Right renal cortex interstitium (tissue), 3 donors: ENCODE data around the gene PCK1. TPM values are rescaled to one million over a fixed set of nuclear protein-coding genes. Genes with fewer than 3 reads are reported as not detected.

Experiments used
- DNase-seq, 3 donors: peaks; one replicate each; pipeline ENCODE4 v3.0.0-alpha.2; 2013; ENCODE audit warnings: low read depth in 3 of 3, low spot score in 2 of 3
- polyA plus RNA-seq, 3 donors: library from polyadenylated mRNA; unstranded; fragments of 120-200 nt; gene quantifications; one replicate each; pipeline ENCODE4 v1.2.1, GENCODE V29; 2013; ENCODE audit not compliant: insufficient read length in 3 of 3

PCK1 gene
- polyA plus RNA-seq, 3 donors: 4.3 to 15.0 (median 10.6) TPM

DNA sequence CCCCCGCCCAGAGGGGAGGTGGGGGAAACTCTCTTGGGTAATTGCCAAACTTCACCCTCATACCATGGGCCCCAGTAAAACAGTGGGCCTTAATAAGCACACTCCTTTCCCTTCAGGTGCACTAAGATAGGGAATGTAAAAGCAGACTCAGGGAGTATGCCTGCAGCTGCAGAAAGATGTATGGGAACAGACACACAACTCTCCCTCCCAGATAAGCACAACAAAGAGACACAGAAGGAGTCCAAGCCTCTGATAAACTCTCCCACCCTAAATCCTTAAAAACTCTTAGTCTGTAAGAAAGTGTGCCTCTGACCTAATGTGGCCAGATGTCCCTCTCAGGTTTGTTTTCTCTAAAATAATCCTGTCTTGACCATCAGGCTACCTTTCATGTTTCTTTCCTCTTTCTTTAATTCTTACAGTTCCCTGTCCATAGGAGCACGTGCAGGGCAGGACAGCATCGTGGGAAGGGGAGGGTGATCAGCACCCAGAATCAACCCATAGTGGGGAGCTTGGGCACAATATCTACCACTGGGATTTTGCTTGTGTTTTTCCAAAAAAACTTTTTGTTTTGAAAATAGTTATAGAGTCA lies 24.7 kb upstream of the PCK1 start:
- DNase-seq: no peak

- DNase-seq: no peak
These were observed 23.9 kb upstream of the PCK1 start for GRCh38 chr20:57536771-57537724.

- no peak for DNase-seq
These were observed 23.1 kb upstream of the PCK1 start for GRCh38 chr20:57537822-57538221.

GRCh38 chr20:57539889-57540288 lies 21.0 kb upstream of the PCK1 start:
- DNase-seq: no peak

DNA sequence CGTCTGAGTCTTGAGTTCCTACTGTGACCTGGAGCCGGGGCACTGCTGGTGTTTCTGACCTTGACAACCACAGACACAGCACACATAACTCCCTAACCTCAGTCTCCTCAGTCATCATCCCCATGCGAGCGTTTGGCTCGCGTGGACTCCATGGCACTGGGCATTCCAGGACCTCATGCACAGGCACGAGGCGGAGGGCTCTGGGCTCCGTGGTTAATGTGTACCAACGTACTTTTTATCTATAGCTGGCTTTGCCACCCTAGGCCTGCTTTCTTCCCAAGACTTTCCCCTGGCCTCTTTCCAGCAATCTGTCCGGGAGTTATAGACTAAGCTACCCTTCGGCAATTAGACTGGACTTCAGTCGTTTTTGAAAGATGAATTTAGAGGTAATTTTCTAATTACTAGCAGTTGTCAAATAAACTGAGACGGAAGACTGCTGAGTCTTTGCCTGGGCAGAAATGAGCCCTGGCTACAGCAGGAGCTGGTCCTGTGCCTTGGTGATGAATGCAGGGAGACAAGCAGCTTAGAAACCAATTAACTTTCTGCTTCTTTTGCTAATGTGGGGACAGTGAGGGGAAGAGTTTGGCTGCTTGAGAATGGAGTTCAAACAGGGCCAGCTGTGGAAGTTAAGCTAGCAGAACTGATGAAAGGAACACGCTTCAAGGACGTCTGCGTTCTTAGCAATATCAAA lies 19.9 kb upstream of the PCK1 start:
- no peak for DNase-seq

DNA sequence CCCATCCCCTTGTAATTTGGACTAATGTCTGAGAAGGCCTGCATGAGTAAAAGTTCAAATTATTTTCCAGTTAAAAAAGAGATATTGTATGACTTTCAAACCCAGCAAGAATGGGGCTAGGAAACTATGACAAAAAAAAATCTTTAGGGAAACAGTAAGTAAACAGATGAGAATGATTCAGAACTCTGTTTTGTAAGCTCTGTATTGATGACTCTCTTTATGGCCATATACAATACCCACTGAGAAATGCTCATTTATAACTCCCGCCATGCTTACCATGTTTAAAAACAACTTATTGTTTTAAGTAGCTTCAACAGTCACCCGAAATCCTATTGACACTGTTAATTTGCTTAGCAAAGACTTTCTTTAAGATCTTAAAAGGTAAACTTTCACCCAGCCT lies 17.2 kb upstream of the PCK1 start:
- DNase-seq: no peak

DNA sequence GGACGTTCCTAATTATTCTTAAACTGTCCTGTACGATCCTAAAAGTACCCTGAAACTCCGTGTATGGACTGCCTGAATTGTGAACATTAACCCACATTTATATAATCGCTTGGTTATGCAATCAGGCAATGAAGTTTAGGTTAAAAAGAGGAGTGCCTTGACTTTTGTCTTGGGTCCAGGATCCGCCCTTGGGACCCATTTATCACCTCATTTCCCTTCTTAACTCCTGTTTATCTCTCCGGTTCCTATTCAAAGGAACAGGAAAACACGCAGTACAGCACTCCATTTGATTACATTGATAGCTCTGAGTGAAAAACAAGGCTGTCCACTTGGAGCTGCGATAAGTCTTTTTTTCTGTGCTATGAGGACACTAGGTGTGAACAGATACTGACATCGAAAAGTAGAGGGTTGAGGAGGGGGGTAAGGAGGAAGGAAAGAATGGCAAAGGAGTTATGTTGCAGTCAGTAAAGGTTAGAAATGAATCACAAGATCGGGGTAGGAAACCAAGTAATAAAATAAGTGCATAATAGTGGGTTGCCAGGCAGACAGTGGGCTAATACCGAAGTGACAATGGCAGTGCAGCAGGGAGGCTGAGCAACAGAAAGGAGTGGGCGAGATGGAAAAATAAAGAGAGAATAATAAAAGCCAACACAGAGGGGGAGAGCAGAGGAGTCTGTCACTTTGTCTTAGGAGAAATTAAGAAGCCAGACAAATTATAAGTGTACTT lies 15.9 kb upstream of the PCK1 start:
- no peak for DNase-seq

DNA sequence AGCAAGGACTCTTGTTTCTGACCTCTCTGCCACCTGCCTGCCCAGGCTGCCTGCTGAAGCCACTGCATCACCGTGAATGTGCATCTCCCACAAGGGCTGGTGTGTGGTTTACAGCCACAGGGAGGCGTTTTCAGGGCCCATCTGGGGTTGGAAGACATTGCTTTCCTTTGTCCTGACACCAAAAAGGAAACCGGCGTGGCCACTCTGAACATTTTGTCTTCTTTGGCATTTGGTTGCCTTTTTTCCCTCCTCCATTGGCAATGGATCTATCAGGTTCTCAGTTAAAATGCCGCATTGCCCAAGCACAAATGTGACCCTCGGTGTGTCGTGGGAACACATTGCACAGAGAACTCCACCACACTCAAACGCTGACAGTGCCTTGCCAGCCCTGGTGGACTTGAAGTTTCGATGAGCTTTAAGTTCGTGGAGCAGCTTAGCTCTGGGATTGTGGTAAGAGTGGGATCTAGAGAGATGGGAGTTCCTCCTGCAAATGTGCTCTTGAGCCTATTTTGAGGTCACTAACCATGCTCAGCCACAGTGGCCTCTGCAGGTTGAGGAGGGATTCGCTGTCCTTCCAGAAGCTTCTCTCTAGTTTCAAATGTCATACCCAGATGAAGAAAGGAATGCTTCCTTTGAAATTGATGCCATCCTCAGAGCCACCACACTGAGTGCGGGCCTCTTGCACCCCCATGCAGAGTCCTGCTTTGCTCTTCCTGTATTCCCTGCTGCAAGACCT lies 14.8 kb upstream of the PCK1 start:
- DNase-seq: no peak

DNA sequence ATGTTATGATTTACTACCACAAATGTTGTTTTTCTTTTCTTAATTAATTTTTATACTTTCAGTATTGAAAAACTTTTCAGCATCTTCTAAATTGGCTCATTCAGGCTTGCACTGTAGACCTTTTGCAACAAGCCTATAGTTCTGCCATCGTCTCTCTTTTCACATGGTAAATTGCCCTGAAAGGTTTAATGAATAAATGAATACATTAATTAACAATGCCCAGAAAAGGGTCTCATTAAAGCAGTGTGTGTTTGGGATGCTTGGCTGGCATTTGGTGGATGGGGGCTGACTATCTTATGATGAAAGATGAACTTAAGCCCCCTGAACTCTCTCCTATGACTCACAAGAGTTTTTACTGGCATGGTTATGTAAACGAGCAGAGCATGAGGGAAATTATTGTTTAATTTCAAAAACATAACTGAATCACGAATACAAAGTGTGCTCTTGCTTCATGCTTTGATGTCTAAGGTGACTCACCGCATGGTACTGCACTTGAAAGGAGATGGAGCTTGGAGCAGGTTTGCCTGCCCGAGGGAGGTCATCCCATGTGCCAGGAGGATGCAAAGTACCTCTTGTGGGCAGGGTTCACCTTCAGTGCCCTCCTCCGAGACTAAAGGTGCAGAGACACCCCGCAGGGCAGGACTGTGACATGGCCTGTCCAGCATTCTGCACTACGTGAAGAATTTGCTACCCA lies 13.8 kb upstream of the PCK1 start:
- no peak for DNase-seq

GRCh38 chr20:57548177-57549058 lies 12.5 kb upstream of the PCK1 start:
- no peak for DNase-seq

GRCh38 chr20:57552471-57552870 lies 8.4 kb upstream of the PCK1 start:
- no peak for DNase-seq

DNA sequence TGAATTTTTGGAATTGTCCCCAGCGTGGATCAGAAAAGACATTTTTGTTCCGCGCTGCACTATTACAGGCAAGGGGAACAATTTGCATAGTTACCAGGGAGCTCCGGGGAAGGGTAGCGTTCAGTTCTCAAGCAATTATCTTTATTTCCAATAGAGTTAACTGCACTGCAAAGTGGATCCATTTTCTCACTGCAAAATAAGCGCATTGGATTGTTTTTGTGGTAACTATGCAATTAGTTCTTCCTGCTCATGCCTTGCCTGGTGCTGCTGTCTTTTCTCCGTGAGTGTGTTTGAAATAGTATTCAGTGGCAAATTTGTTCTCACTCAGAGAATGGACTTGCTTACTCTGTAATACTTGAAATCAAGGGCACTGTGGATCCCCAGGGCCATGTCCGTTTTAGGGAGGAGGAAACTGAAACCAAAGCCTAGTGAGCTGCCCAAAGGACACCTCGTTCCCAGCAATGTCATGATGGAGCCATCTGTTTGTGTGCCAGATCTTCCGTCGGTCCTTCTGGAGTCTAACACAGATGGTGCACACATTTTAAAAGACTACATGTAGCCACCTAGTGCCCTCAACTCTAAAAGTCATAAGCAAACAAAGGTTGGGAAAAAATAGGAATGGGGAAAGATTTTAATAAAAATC lies 7.4 kb upstream of the PCK1 start:
- DNase-seq: no peak

GRCh38 chr20:57555457-57556184 lies 5.3 kb upstream of the PCK1 start:
- no peak for DNase-seq

- no peak for DNase-seq
These were observed 4.0 kb upstream of the PCK1 start for GRCh38 chr20:57556980-57557274.

DNA sequence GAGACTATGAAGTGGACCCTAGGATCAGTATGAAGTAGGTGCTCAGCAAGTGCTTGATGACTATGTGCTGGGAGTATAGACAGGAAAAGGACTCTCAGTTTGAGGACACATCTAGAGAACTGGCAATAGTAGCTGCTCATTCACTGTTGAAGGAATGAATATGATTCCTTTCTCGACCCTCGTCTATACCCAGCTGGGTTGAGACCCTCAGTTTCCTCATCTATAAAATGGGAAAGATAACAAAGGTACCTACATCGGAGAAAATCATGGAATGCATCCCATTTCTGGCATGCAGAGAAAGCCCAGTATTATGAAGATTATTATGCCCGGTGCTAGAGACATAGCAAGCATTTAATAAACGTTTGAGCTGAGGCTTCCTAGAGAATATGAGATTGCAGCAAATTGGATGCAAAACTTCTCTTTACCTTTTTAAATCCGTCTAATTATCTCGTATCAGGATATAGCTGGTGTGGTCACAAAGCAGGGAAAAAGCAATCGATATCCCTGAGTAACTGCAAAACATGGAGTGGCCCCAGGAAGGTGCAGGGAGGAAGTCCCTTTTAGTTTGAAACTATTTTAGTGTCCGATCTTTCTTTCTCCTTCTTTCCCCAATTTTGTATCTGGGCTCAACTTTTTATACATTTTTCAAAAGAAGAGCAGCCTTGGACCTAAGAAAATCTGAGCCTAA lies 2.8 kb upstream of the PCK1 start:
- no peak for DNase-seq

- no peak for DNase-seq
These were observed 2.2 kb upstream of the PCK1 start for GRCh38 chr20:57558614-57559288.

DNA sequence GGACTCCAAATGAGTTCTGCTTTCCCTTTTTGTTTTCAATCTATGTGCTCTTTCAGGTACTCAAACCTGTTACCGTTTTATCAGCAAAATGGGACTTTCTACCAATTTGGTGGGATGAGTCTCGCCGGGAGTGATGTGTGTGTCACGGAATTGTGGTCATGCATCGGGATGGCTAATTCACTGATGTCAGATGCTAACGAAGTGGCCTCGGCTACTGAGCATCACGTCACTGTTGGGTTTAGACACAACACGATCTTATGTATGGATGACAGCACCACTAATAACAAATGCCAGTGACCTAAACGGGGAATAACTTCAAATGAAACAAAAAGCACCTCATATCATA lies 1.6 kb upstream of the PCK1 start:
- DNase-seq: no peak
